WTC11 (cell line): ENCODE measurements around the gene ZNF782. TPM values are rescaled to one million over a fixed set of nuclear protein-coding genes. Genes with fewer than 3 reads are reported as not detected.

ENCODE experiments used
- ATAC-seq: fragments of 200-7000 bp; cut with Tn5 transposase; 2 replicates; pipeline ENCODE4 v1.10.0; 2021; ENCODE audit warnings: mild to moderate bottlenecking, moderate library complexity
- CTCF ChIA-PET: fragments of 300-600 bp; sonication (Branson Sonifier 250); formaldehyde crosslinking; loops from one replicate; lab custom pipeline; 2021; ENCODE audit warnings: antibody characterized with exemption; lab: Charles Lee
- POLR2A ChIA-PET: fragments of 350-600 bp; sonication (Branson Sonifier 250); formaldehyde crosslinking; loops from one replicate; lab custom pipeline; 2021; ENCODE audit warnings: antibody characterized with exemption; lab: Charles Lee
- DNase-seq: peaks from one replicate; pipeline ENCODE4 v3.0.0; 2021; ENCODE audit warnings: low spot score
- H3K27ac Mint-ChIP-seq: 2 replicates; pipeline ENCODE4 v1.8.0; 2021; ENCODE audit warnings: mixed read lengths
- H3K27me3 Mint-ChIP-seq: 2 replicates; pipeline ENCODE4 v1.8.0; 2021; ENCODE audit warnings: low read depth, mild to moderate bottlenecking, moderate library complexity, mixed read lengths
- H3K36me3 Mint-ChIP-seq: 2 replicates; pipeline ENCODE4 v1.8.0; 2021; ENCODE audit warnings: mixed read lengths
- H3K4me1 Mint-ChIP-seq: 2 replicates; pipeline ENCODE4 v1.8.0; 2022; ENCODE audit warnings: mixed read lengths
- H3K4me3 Mint-ChIP-seq: 2 replicates; pipeline ENCODE4 v1.8.0; 2021; ENCODE audit warnings: mild to moderate bottlenecking, moderate library complexity, mixed read lengths
- H3K9me3 Mint-ChIP-seq: 2 replicates; pipeline ENCODE4 v1.8.0; 2021; ENCODE audit warnings: mixed read lengths
- AR ChIP-seq: fragments of 250-450 bp; sonication (Bioruptor Pico); IDR thresholded peaks from 2 replicates; pipeline ENCODE4 v1.9.0; 2021; ENCODE audit warnings: mild to moderate bottlenecking
- ATF1 ChIP-seq: sonication (generic); formaldehyde crosslinking; IDR thresholded peaks from 2 replicates; pipeline ENCODE4 v1.8.1; 2023; ENCODE audit warnings: mild to moderate bottlenecking, moderate library complexity, missing genetic modification reagents
- CTCF ChIP-seq: fragments of 200-600 bp; IDR thresholded peaks from 2 replicates; pipeline ENCODE4 v1.8.0; 2022; ENCODE audit warnings: antibody characterized with exemption
- ESRRA ChIP-seq: sonication (generic); formaldehyde crosslinking; IDR thresholded peaks from 2 replicates; pipeline ENCODE4 v1.8.1; 2022; ENCODE audit warnings: mild to moderate bottlenecking, missing genetic modification reagents, borderline replicate concordance
- FOXJ3 ChIP-seq: sonication (generic); formaldehyde crosslinking; IDR thresholded peaks from 2 replicates; pipeline ENCODE4 v1.9.0; 2021; ENCODE audit warnings: missing genetic modification reagents, mild to moderate bottlenecking, borderline replicate concordance
- FOXK1 ChIP-seq: sonication (generic); formaldehyde crosslinking; IDR thresholded peaks from 2 replicates; pipeline ENCODE4 v1.8.0; 2022; ENCODE audit warnings: mild to moderate bottlenecking, moderate library complexity, missing genetic modification reagents
- HMGA2 ChIP-seq: fragments of 250-450 bp; sonication (Bioruptor Pico); IDR thresholded peaks from 2 replicates; pipeline ENCODE4 v1.4.0; 2021; ENCODE audit warnings: mild to moderate bottlenecking, moderate library complexity
- IRF1 ChIP-seq: sonication (generic); formaldehyde crosslinking; IDR thresholded peaks from 2 replicates; pipeline ENCODE4 v1.8.0; 2023; ENCODE audit warnings: missing genetic modification reagents
- KAT7 ChIP-seq: sonication (generic); formaldehyde crosslinking; IDR thresholded peaks from 2 replicates; pipeline ENCODE4 v1.8.1; 2023; ENCODE audit warnings: missing genetic modification reagents, mild to moderate bottlenecking, borderline replicate concordance
- MAX ChIP-seq: sonication (generic); formaldehyde crosslinking; IDR thresholded peaks from 2 replicates; pipeline ENCODE4 v1.8.0; 2022; ENCODE audit warnings: mild to moderate bottlenecking, missing genetic modification reagents
- MXD4 ChIP-seq: fragments of 250-450 bp; sonication (Bioruptor Pico); IDR thresholded peaks from 2 replicates; pipeline ENCODE4 v1.8.0; 2021; ENCODE audit warnings: mild to moderate bottlenecking, moderate library complexity, borderline replicate concordance
- PRDM15 ChIP-seq: sonication (generic); formaldehyde crosslinking; IDR thresholded peaks from 2 replicates; pipeline ENCODE4 v1.8.0; 2022; ENCODE audit warnings: missing genetic modification reagents
- SMAD3 ChIP-seq: sonication (generic); formaldehyde crosslinking; IDR thresholded peaks from 2 replicates; pipeline ENCODE4 v1.8.0; 2022; ENCODE audit warnings: missing genetic modification reagents, mild to moderate bottlenecking, borderline replicate concordance
- TEAD4 ChIP-seq: sonication (generic); formaldehyde crosslinking; IDR thresholded peaks from 2 replicates; pipeline ENCODE4 v1.8.0; 2022; ENCODE audit warnings: mild to moderate bottlenecking, missing genetic modification reagents
- USF2 ChIP-seq: sonication (generic); formaldehyde crosslinking; IDR thresholded peaks from 2 replicates; pipeline ENCODE4 v1.8.1; 2023; ENCODE audit warnings: mild to moderate bottlenecking, missing genetic modification reagents, moderate library complexity
- ZNF512 ChIP-seq: sonication (generic); formaldehyde crosslinking; IDR thresholded peaks from 2 replicates; pipeline ENCODE4 v1.8.1; 2022; ENCODE audit warnings: missing genetic modification reagents, borderline replicate concordance
- ZNF532 ChIP-seq: fragments of 250-450 bp; sonication (Bioruptor Pico); IDR thresholded peaks from 2 replicates; pipeline ENCODE4 v1.9.0; 2021; ENCODE audit warnings: mild to moderate bottlenecking, borderline replicate concordance
- total RNA-seq: library from RNA; stranded (reverse); gene quantifications from 3 replicates; pipeline ENCODE4 v1.2.3, GENCODE V29; 2021

ZNF782 gene
- total RNA-seq, 1 experiment from 2014 or later = 6.2 TPM

GRCh38 chr9:96883922-96884321 lies 29.6 kb upstream of the ZNF782 start:
- no peak overlapping the region for H3K4me3 Mint-ChIP-seq
- H3K9me3 Mint-ChIP-seq = 0 out of 2 replicates have a peak, but pooled peaks cover 5% of the 10 kb centered on the region
- no peak overlapping the region for H3K27ac Mint-ChIP-seq
- DNase-seq (no peak), ATAC-seq (no peak)
- H3K4me1 Mint-ChIP-seq = no peaks in the 10 kb centered on the region
- ChIA-PET POLR2A (no interaction called here), CTCF (interaction anchor here (1.6 kb wide), 1 partner anchor 8 kb away, joined by 5 read pairs; no protein-coding TSS in a partner anchor)
- H3K36me3 Mint-ChIP-seq = no peaks in the 10 kb centered on the region
- no peak for TF ChIP-seq KAT7 (CRISPR knock-in tag)
- no peak for TF ChIP-seq FOXK1 (CRISPR knock-in tag)
- no peak for TF ChIP-seq ATF1 (CRISPR knock-in tag)
- no peak for TF ChIP-seq USF2
- TF ChIP-seq ESRRA (CRISPR knock-in tag) = no peak
- no peak for TF ChIP-seq ZNF512 (CRISPR knock-in tag)
- no peak for TF ChIP-seq CTCF
- TF ChIP-seq MXD4 (CRISPR knock-in tag) = no peak
- TF ChIP-seq AR (CRISPR knock-in tag) = no peak
- TF ChIP-seq TEAD4 (CRISPR knock-in tag) = no peak
- TF ChIP-seq ZNF532 (CRISPR knock-in tag) = no peak
- no peak for TF ChIP-seq FOXJ3
- TF ChIP-seq, all 79 proteins: peak for 0
- peaks cover 68% of the 10 kb centered on the region for H3K27me3 Mint-ChIP-seq

GRCh38 chr9:96877269-96877668 lies 23.0 kb upstream of the ZNF782 start:
- H3K9me3 Mint-ChIP-seq = no peaks in the 10 kb centered on the region
- peak; percentile 49 for DNase-seq
- ChIA-PET CTCF (no interaction called here), POLR2A (no interaction called here)
- no peak overlapping the region for H3K27ac Mint-ChIP-seq
- H3K36me3 Mint-ChIP-seq = no peaks in the 10 kb centered on the region
- H3K4me3 Mint-ChIP-seq = peak overlapping the region; percentile 76
- no peak for ATAC-seq
- peaks cover 88% of the 10 kb centered on the region for H3K27me3 Mint-ChIP-seq
- H3K4me1 Mint-ChIP-seq = peaks cover 17% of the 10 kb centered on the region
- TF ChIP-seq HMGA2 (CRISPR knock-in tag) = no peak
- TF ChIP-seq USF2 = no peak
- TF ChIP-seq PRDM15 (CRISPR knock-in tag) = no peak
- TF ChIP-seq MAX (CRISPR knock-in tag) = no peak
- TF ChIP-seq ESRRA (CRISPR knock-in tag) = no peak
- no peak for TF ChIP-seq IRF1 (CRISPR knock-in tag)
- TF ChIP-seq SMAD3 (CRISPR knock-in tag) = no peak
